Activated T-helper 1 cell treated with Interleukin-2 at 50 U/mL for 16 hours (primary cell): ENCODE measurements around the gene PIK3CD.
A peak's percentile ranks its signal among the peaks of the same experiment; 100 is the strongest.
"Not testable (repeated sequence)": the region's sequence is repeated elsewhere in the genome, so short reads cannot be mapped to it uniquely, and the experiment has no call there.

ENCODE experiments used
- DNase-seq: peaks from one replicate; pipeline ENCODE4 v3.0.0-alpha.2; 2020; ENCODE audit warnings: low read depth

Gene PIK3CD

GRCh38 chr1:9621032-9621431 is 30.5 kb upstream of the PIK3CD start:
- DNase-seq, result no peak

- no peak for DNase-seq
Observed at GRCh38 chr1:9624081-9624480, 27.4 kb upstream of the PIK3CD start.

- not testable (repeated sequence) for DNase-seq
Observed at GRCh38 chr1:9625030-9625429, 26.5 kb upstream of the PIK3CD start.

GRCh38 chr1:9626201-9626608 is 25.3 kb upstream of the PIK3CD start:
- no peak for DNase-seq

GRCh38 chr1:9628541-9629444 is 22.7 kb upstream of the PIK3CD start:
- DNase-seq, result peak; percentile 63

GRCh38 chr1:9629445-9630201 is 21.9 kb upstream of the PIK3CD start:
- DNase-seq, result peak; percentile 73

GRCh38 chr1:9630331-9631111 is 21.0 kb upstream of the PIK3CD start:
- no peak for DNase-seq

GRCh38 chr1:9631613-9632012 is 19.9 kb upstream of the PIK3CD start:
- no peak for DNase-seq

GRCh38 chr1:9633493-9633892 is 18.0 kb upstream of the PIK3CD start:
- no peak for DNase-seq

GRCh38 chr1:9634582-9634981 is 16.9 kb upstream of the PIK3CD start:
- DNase-seq, result no peak

GRCh38 chr1:9639227-9639626 is 12.3 kb upstream of the PIK3CD start:
- no peak for DNase-seq

- DNase-seq, result no peak
Observed at GRCh38 chr1:9643351-9644256, 7.9 kb upstream of the PIK3CD start.

- DNase-seq, result no peak
Observed at GRCh38 chr1:9646037-9646436, 5.5 kb upstream of the PIK3CD start.

GRCh38 chr1:9648171-9648570 is 3.4 kb upstream of the PIK3CD start:
- DNase-seq, result no peak

- no peak for DNase-seq
Observed at GRCh38 chr1:9649769-9650168, 1.8 kb upstream of the PIK3CD start.

- no peak for DNase-seq
Observed at GRCh38 chr1:9651220-9651564, 339 bp upstream of the PIK3CD start.

GRCh38 chr1:9652379-9653209 is 1.1 kb downstream of the PIK3CD start:
- peak; percentile 67 for DNase-seq

GRCh38 chr1:9653210-9653490 is 1.6 kb downstream of the PIK3CD start:
- no peak for DNase-seq

GRCh38 chr1:9653491-9654050 is 2.0 kb downstream of the PIK3CD start:
- no peak for DNase-seq

- DNase-seq, result no peak
Observed at GRCh38 chr1:9654051-9654833, 2.7 kb downstream of the PIK3CD start.
